Measurements from ENCODE around the gene KANK4.
"Not testable (repeated sequence)": the region's sequence is repeated elsewhere in the genome, so short reads cannot be mapped to it uniquely, and the experiment has no call there.

KANK4 gene

GRCh38 chr1:62228136-62228882 lies 90.9 kb downstream of the KANK4 start:
- DNase-seq = no peak
- no peak for ATAC-seq (replicated peaks)
- no peak overlapping the region for H3K4me3 Mint-ChIP-seq
- H3K4me1 Mint-ChIP-seq (ENCODE audit: low read depth in 2 of 2) = no peaks in the 10 kb centered on the region
- H3K27me3 Mint-ChIP-seq = peaks cover 18 to 28% of the 10 kb centered on the region in 2 donors
- no peaks in the 10 kb centered on the region for H3K9me3 Mint-ChIP-seq
- no peaks in the 10 kb centered on the region for H3K36me3 Mint-ChIP-seq (ENCODE audit: insufficient read depth)
- no peak overlapping the region for H3K27ac Mint-ChIP-seq

GRCh38 chr1:62227496-62227895 lies 91.7 kb downstream of the KANK4 start:
- Mint-ChIP-seq H3K4me1 (ENCODE audit: low read depth in 2 of 2) (no peaks in the 10 kb centered on the region), H3K27ac (no peak overlapping the region), H3K36me3 (ENCODE audit: insufficient read depth) (no peaks in the 10 kb centered on the region), H3K9me3 (no peaks in the 10 kb centered on the region), H3K27me3 (peaks cover 18 to 21% of the 10 kb centered on the region in 2 donors), H3K4me3 (no peak overlapping the region)
- DNase-seq (no peak), ATAC-seq (replicated peaks) (no peak)

GRCh38 chr1:62224182-62224581 lies 95.1 kb downstream of the KANK4 start:
- H3K36me3 Mint-ChIP-seq (ENCODE audit: insufficient read depth) = no peaks in the 10 kb centered on the region
- H3K27me3 Mint-ChIP-seq = peaks cover 11 to 20% of the 10 kb centered on the region in 2 donors
- H3K27ac Mint-ChIP-seq = no peak overlapping the region
- H3K4me1 Mint-ChIP-seq (ENCODE audit: low read depth in 2 of 2) = no peaks in the 10 kb centered on the region
- DNase-seq (no peak), ATAC-seq (replicated peaks) (no peak)
- no peaks in the 10 kb centered on the region for H3K9me3 Mint-ChIP-seq
- no peak overlapping the region for H3K4me3 Mint-ChIP-seq

- Mint-ChIP-seq H3K36me3 (ENCODE audit: insufficient read depth) (no peaks in the 10 kb centered on the region), H3K27me3 (peaks cover 0 to 2% of the 10 kb centered on the region in 2 donors), H3K4me1 (ENCODE audit: low read depth in 2 of 2) (no peaks in the 10 kb centered on the region), H3K4me3 (no peak overlapping the region), H3K9me3 (no peaks in the 10 kb centered on the region), H3K27ac (no peak overlapping the region)
- ATAC-seq (replicated peaks) (no peak), DNase-seq (no peak)
Observed at GRCh38 chr1:62222321-62222720, 96.9 kb downstream of the KANK4 start.

GRCh38 chr1:62221171-62221570 lies 98.1 kb downstream of the KANK4 start:
- ATAC-seq (replicated peaks) (no peak), DNase-seq (no peak)
- Mint-ChIP-seq H3K4me3 (no peak overlapping the region), H3K9me3 (no peaks in the 10 kb centered on the region), H3K4me1 (ENCODE audit: low read depth in 2 of 2) (no peaks in the 10 kb centered on the region), H3K27me3 (no peaks in the 10 kb centered on the region), H3K27ac (no peak overlapping the region), H3K36me3 (ENCODE audit: insufficient read depth) (no peaks in the 10 kb centered on the region)

- H3K4me3 Mint-ChIP-seq; ATAC-seq (replicated peaks); DNase-seq; H3K36me3 Mint-ChIP-seq (ENCODE audit: insufficient read depth); H3K27me3 Mint-ChIP-seq; H3K4me1 Mint-ChIP-seq (ENCODE audit: low read depth in 2 of 2); H3K27ac Mint-ChIP-seq; H3K9me3 Mint-ChIP-seq: not testable (repeated sequence)
Observed at GRCh38 chr1:62220456-62220855, 98.8 kb downstream of the KANK4 start.

- H3K27me3 Mint-ChIP-seq = no peaks in the 10 kb centered on the region
- H3K4me3 Mint-ChIP-seq = no peak overlapping the region
- H3K36me3 Mint-ChIP-seq (ENCODE audit: insufficient read depth) = no peaks in the 10 kb centered on the region
- no peaks in the 10 kb centered on the region for H3K9me3 Mint-ChIP-seq
- no peak overlapping the region for H3K27ac Mint-ChIP-seq
- ATAC-seq (replicated peaks) = no peak
- no peak for DNase-seq
- no peaks in the 10 kb centered on the region for H3K4me1 Mint-ChIP-seq (ENCODE audit: low read depth in 2 of 2)
Observed at GRCh38 chr1:62218604-62219003, 100.6 kb downstream of the KANK4 start.

GRCh38 chr1:62213075-62213914 lies 105.9 kb downstream of the KANK4 start:
- Mint-ChIP-seq H3K27me3 (no peaks in the 10 kb centered on the region), H3K4me3 (no peak overlapping the region), H3K27ac (no peak overlapping the region), H3K9me3 (peaks cover 4 to 15% of the 10 kb centered on the region in 2 donors), H3K4me1 (ENCODE audit: low read depth in 2 of 2) (no peaks in the 10 kb centered on the region), H3K36me3 (ENCODE audit: insufficient read depth) (no peaks in the 10 kb centered on the region)
- ATAC-seq (replicated peaks) = no peak
- no peak for DNase-seq

- H3K36me3 Mint-ChIP-seq (ENCODE audit: insufficient read depth) = no peaks in the 10 kb centered on the region
- H3K27me3 Mint-ChIP-seq = no peaks in the 10 kb centered on the region
- H3K27ac Mint-ChIP-seq = no peak overlapping the region
- H3K4me1 Mint-ChIP-seq (ENCODE audit: low read depth in 2 of 2) = no peaks in the 10 kb centered on the region
- H3K4me3 Mint-ChIP-seq = no peak overlapping the region
- ATAC-seq (replicated peaks) (no peak), DNase-seq (no peak)
- H3K9me3 Mint-ChIP-seq = peaks cover 4 to 15% of the 10 kb centered on the region in 2 donors
Observed at GRCh38 chr1:62212411-62212810, 106.8 kb downstream of the KANK4 start.

GRCh38 chr1:62210960-62211359 lies 108.3 kb downstream of the KANK4 start:
- ATAC-seq (replicated peaks) (no peak), DNase-seq (no peak)
- Mint-ChIP-seq H3K27ac (no peak overlapping the region), H3K4me3 (no peak overlapping the region), H3K36me3 (ENCODE audit: insufficient read depth) (no peaks in the 10 kb centered on the region), H3K27me3 (peaks cover 0 to 5% of the 10 kb centered on the region in 2 donors), H3K9me3 (peaks cover 4 to 15% of the 10 kb centered on the region in 2 donors), H3K4me1 (ENCODE audit: low read depth in 2 of 2) (no peaks in the 10 kb centered on the region)

GRCh38 chr1:62209931-62210595 lies 109.2 kb downstream of the KANK4 start:
- Mint-ChIP-seq H3K4me3 (no peak overlapping the region), H3K36me3 (ENCODE audit: insufficient read depth) (no peaks in the 10 kb centered on the region), H3K27ac (no peak overlapping the region), H3K27me3 (peaks cover 0 to 5% of the 10 kb centered on the region in 2 donors), H3K9me3 (peaks cover 4 to 15% of the 10 kb centered on the region in 2 donors), H3K4me1 (ENCODE audit: low read depth in 2 of 2) (no peaks in the 10 kb centered on the region)
- DNase-seq (no peak), ATAC-seq (replicated peaks) (no peak)

GRCh38 chr1:62208970-62209369 lies 110.3 kb downstream of the KANK4 start:
- no peak for ATAC-seq (replicated peaks)
- DNase-seq = no peak
- Mint-ChIP-seq H3K4me1 (ENCODE audit: low read depth in 2 of 2) (no peaks in the 10 kb centered on the region), H3K27me3 (peaks cover 0 to 5% of the 10 kb centered on the region in 2 donors), H3K9me3 (peaks cover 4 to 15% of the 10 kb centered on the region in 2 donors), H3K36me3 (ENCODE audit: insufficient read depth) (no peaks in the 10 kb centered on the region), H3K4me3 (no peak overlapping the region), H3K27ac (no peak overlapping the region)

- no peaks in the 10 kb centered on the region for H3K36me3 Mint-ChIP-seq (ENCODE audit: insufficient read depth)
- no peak overlapping the region for H3K4me3 Mint-ChIP-seq
- no peak for DNase-seq
- no peak overlapping the region for H3K27ac Mint-ChIP-seq
- H3K4me1 Mint-ChIP-seq (ENCODE audit: low read depth in 2 of 2) = no peaks in the 10 kb centered on the region
- H3K27me3 Mint-ChIP-seq = peaks cover 0 to 5% of the 10 kb centered on the region in 2 donors
- peaks cover 4 to 15% of the 10 kb centered on the region in 2 donors for H3K9me3 Mint-ChIP-seq
- ATAC-seq (replicated peaks) = no peak
Observed at GRCh38 chr1:62208087-62208486, 111.1 kb downstream of the KANK4 start.
